ENCODE data around the gene TMPO. TPM values are rescaled to one million over a fixed set of nuclear protein-coding genes. Genes with fewer than 3 reads are reported as not detected.

The TMPO gene
- total RNA-seq, 1 experiment from 2014 or later, result 202 TPM

- H3K4me3 Mint-ChIP-seq, result no peak overlapping the region; a peak in 1 of 5 replicates
- H4K8ac ChIP-seq (replicated peaks; ENCODE audit: insufficient read length, low read depth, low read length), result no peak overlapping the region
- H3K79me1 ChIP-seq (ENCODE audit: insufficient read depth, low read depth, low read length, poor library complexity, severe bottlenecking), result no peaks in the 10 kb centered on the region
- H3K4ac ChIP-seq (ENCODE audit: low read depth, low read length), result no peak overlapping the region
- H3K4me1 ChIP-seq (ENCODE audit: insufficient read depth, low read length), result no peaks in the 10 kb centered on the region
- no peak overlapping the region for H3K4me2 ChIP-seq (ENCODE audit: insufficient read depth, insufficient read length, low read length)
- no peaks in the 10 kb centered on the region for H4K20me1 ChIP-seq (ENCODE audit: control insufficient read depth, insufficient read depth, insufficient read length)
- TF ChIP-seq CTCF (conservative IDR thresholded peaks at IDR 0.05), result no peak
- no peaks in the 10 kb centered on the region for H3K9me3 Mint-ChIP-seq
- no peak overlapping the region for H2BK20ac ChIP-seq (ENCODE audit: low read depth, low read length, poor library complexity, severe bottlenecking)
- no peaks in the 10 kb centered on the region; the same call in 1 of the 2 replicates for H3K27me3 Mint-ChIP-seq (ENCODE audit: low read depth)
- H3K9me3 ChIP-seq (ENCODE audit: control insufficient read depth, low read depth, low read length), result no peaks in the 10 kb centered on the region
- WGBS (ENCODE audit: extremely low coverage, insufficient read length, low lambda C conversion rate), result no CpG with 5 or more reads among the region's 2 CpGs
- no peak overlapping the region for H2BK15ac ChIP-seq (ENCODE audit: low read depth, low read length)
- no peak overlapping the region for H3K9ac ChIP-seq (ENCODE audit: extremely low read depth, insufficient read length, low read length)
- no peaks in the 10 kb centered on the region for H3K4me1 Mint-ChIP-seq
- no peak overlapping the region for H3K27ac Mint-ChIP-seq
- no peaks in the 10 kb centered on the region for H3K36me3 Mint-ChIP-seq (ENCODE audit: insufficient read depth in 1 of 3, low read depth in 3 of 3)
- H2AK5ac ChIP-seq (ENCODE audit: insufficient read length, low read length), result no peak overlapping the region
- H2BK120ac ChIP-seq (ENCODE audit: low read depth, low read length, poor library complexity, severe bottlenecking), result no peak overlapping the region
- no peak overlapping the region for H3T11ph ChIP-seq (ENCODE audit: low read length)
- H3K23ac ChIP-seq (ENCODE audit: insufficient read length, low read depth, low read length), result no peak overlapping the region
- H3K14ac ChIP-seq (ENCODE audit: insufficient read depth, low read length), result no peak overlapping the region
- peaks cover 2% of the 10 kb centered on the region for H3K23me2 ChIP-seq (ENCODE audit: insufficient read length, low read depth, low read length, poor library complexity, severe bottlenecking)
- no peak overlapping the region for H2BK5ac ChIP-seq (ENCODE audit: insufficient read length, low read length)
- no peaks in the 10 kb centered on the region for H3K27me3 ChIP-seq (ENCODE audit: insufficient read depth, low read length)
- H3K56ac ChIP-seq (ENCODE audit: insufficient read length, low read depth, low read length), result no peak overlapping the region
- no peak overlapping the region for H2AFZ ChIP-seq (ENCODE audit: low read length)
- H4K91ac ChIP-seq (ENCODE audit: insufficient read length, low read depth, low read length), result no peak overlapping the region
- no peak overlapping the region for H3K27ac ChIP-seq (ENCODE audit: insufficient read length, low read depth, low read length)
- no peaks in the 10 kb centered on the region for H3K79me2 ChIP-seq (ENCODE audit: insufficient read depth, low read length)
- H3K18ac ChIP-seq (ENCODE audit: insufficient read length, low read depth, low read length), result no peak overlapping the region
- no peak overlapping the region for H2BK12ac ChIP-seq (ENCODE audit: insufficient read length, low read depth, low read length)
- no peak overlapping the region for H4K5ac ChIP-seq (ENCODE audit: insufficient read length, low read depth, low read length)
- DNase-seq, result no peak
These were observed 46.3 kb upstream of the TMPO start for GRCh38 chr12:98469109-98469508.
